Measurements from ENCODE around the gene XIAP.
"Not testable (repeated sequence)": the region's sequence is repeated elsewhere in the genome, so short reads cannot be mapped to it uniquely, and the experiment has no call there.

Gene XIAP

DNA sequence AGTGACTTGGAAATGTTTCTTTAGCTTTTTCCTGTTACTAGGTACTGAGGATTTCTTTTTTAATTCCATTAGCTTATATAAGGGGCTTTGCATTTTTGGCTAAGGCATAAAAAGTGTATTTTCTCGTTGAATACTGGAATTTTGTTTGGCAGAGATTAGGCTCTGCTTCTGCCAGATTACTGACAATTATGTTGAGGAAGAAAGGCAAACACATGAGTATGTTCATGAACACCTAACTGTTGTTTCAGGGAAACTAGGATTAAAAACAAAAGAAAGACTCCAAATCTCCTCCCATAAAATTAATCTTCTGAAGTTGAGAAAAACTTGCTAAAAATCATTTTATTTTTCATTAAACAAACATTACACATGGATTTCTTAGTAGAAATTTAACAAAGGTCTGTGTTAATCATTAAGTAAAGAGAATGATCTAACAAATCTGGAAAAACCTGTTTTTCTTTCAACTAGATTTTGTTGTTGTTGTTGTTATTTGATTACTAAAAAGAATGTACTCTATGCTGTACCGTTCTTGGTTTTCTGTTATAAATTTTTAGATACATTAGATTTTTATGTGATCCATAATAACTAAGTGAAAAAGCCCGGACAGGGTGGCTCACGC is 58.4 kb downstream of the XIAP start:
- DNase-seq (ENCODE audit: low spot score) = no peak
- in situ Hi-C loops (cut with MboI; ENCODE audit: low sequenced_read_pairs, unreplicated experiment) = no loop called here
- TF ChIP-seq, protein P1, sequence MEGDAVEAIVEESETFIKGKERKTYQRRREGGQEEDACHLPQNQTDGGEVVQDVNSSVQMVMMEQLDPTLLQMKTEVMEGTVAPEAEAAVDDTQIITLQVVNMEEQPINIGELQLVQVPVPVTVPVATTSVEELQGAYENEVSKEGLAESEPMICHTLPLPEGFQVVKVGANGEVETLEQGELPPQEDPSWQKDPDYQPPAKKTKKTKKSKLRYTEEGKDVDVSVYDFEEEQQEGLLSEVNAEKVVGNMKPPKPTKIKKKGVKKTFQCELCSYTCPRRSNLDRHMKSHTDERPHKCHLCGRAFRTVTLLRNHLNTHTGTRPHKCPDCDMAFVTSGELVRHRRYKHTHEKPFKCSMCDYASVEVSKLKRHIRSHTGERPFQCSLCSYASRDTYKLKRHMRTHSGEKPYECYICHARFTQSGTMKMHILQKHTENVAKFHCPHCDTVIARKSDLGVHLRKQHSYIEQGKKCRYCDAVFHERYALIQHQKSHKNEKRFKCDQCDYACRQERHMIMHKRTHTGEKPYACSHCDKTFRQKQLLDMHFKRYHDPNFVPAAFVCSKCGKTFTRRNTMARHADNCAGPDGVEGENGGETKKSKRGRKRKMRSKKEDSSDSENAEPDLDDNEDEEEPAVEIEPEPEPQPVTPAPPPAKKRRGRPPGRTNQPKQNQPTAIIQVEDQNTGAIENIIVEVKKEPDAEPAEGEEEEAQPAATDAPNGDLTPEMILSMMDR (IDR thresholded peaks at IDR 0.05; ENCODE audit: borderline replicate concordance, control extremely low read depth, extremely low read depth, insufficient read depth, missing control alignments) = no peak

DNA sequence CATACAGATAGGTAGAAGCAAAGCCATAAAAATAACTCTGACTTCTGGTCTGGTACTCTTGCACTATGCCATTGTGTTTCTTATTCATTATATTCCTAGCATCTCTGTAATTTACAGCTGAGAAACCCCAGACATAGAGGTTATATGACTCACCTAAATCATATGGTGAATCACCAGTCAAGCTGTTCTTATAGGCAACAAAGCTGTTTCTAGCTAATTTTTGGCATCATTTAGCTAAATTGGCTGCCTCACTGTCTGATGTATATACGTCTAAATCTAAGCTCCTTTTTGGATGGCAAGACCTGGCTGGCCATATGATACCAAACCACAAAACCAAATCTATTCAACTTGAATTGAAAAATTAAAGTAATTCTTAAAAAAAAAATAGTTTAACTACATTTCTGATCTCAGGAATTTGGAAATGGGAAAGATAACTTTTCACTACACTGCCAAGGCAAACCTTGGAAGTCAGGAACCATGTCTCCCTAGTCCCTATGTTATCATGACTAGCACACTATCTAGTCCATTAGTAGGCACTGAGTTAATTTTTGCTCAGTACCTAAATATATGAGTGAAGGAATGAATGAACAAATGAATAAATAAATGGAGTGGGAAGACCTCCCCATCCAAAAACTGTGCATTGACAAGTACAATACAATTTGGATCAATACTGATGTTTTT is 60.4 kb downstream of the XIAP start:
- TF ChIP-seq, protein P1 (IDR thresholded peaks at IDR 0.05; ENCODE audit: borderline replicate concordance, control extremely low read depth, extremely low read depth, insufficient read depth, missing control alignments) = no peak
- DNase-seq (ENCODE audit: low spot score) = no peak

DNA sequence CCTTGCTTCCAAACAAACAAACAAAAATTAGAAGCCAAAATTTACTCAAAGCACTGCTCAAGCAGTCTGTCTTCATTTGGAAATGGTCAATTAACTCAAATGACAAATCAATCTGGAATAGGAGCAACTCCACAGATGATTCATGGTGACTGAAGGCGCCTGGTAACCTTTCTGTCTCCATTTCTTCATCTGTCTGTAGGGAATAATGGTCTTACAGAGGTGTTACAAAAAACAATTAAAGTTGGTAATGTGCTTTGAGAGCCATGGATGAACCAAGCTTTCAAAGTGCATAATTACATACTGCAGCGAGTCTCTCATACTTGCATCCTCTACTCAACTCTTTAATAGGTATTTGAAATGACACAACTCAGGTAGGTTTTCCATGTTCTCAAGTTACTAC is 63.4 kb downstream of the XIAP start:
- no peak for DNase-seq (ENCODE audit: low spot score)
- in situ Hi-C loops (cut with MboI; ENCODE audit: low sequenced_read_pairs, unreplicated experiment) = no loop called here
- TF ChIP-seq, protein P1 (IDR thresholded peaks at IDR 0.05; ENCODE audit: borderline replicate concordance, control extremely low read depth, extremely low read depth, insufficient read depth, missing control alignments) = no peak

More for the DNA sequence above, 60.4 kb downstream of the XIAP start:
- in situ Hi-C loops (cut with MboI; ENCODE audit: low sequenced_read_pairs, unreplicated experiment) = no loop called here

DNA sequence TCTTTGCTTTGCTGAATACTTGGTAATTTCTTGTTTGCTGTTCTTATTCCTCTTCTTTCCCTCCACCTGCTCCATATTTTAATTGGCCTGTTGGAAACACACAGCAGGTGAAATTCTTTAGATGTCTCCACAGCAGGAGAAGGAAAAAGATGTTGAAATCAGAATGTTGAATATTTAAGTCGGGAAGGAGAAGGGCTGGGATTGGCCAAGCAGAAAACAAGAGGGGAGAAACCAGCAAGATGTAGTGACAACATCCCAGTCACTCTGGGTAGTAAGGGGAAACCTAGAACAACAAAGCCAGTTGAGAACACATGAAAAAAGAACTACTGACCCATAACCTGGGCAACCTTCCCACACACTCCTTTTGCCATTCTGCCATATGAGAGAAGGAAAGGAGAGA is 64.3 kb downstream of the XIAP start:
- in situ Hi-C loops (cut with MboI; ENCODE audit: low sequenced_read_pairs, unreplicated experiment) = no loop called here
- TF ChIP-seq, protein P1 (IDR thresholded peaks at IDR 0.05; ENCODE audit: borderline replicate concordance, control extremely low read depth, extremely low read depth, insufficient read depth, missing control alignments) = no peak
- DNase-seq (ENCODE audit: low spot score) = no peak

DNA sequence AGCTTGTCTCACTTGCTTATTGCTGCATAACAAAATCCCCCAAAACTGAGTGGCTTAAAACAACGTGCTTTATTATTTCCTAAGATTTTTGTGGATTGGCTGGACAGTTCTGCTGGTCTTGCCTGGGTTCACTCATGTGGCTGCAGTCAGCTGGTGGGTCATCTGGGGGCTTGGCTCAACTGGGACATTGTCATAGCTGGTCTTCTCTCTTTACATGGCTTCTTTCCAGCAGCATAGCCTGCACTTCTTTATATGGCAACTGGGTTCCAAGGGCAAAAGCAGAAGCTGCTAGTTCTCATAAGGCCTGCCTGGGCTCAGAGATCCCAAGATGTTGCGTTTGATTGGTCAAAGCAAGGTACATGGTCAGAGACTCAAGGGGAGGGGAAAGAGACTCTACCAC is 68.0 kb downstream of the XIAP start:
- DNase-seq (ENCODE audit: low spot score) = no peak
- TF ChIP-seq, protein P1 (IDR thresholded peaks at IDR 0.05; ENCODE audit: borderline replicate concordance, control extremely low read depth, extremely low read depth, insufficient read depth, missing control alignments) = no peak
- in situ Hi-C loops (cut with MboI; ENCODE audit: low sequenced_read_pairs, unreplicated experiment) = no loop called here

DNA sequence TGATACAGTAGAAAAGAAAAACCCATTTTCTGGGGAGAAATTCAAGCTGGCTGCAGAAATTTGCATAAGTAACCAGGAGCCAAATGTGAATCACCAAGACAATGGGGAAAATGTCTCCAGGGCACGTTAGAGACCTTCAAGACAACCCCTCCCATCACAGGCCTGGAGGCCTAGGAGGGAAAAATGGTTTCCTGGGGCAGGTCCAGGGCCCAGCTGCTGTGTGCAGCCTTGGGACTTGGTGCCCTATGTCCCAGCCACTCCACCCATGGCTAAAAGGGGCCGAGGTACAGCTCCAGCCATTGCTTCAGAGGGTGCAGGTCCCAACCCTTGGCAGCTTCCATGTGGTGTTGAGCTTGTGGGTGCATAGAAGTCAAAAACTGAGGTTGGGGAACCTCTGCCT is 72.2 kb downstream of the XIAP start:
- in situ Hi-C loops (cut with MboI; ENCODE audit: low sequenced_read_pairs, unreplicated experiment); DNase-seq (ENCODE audit: low spot score): not testable (repeated sequence)

DNA sequence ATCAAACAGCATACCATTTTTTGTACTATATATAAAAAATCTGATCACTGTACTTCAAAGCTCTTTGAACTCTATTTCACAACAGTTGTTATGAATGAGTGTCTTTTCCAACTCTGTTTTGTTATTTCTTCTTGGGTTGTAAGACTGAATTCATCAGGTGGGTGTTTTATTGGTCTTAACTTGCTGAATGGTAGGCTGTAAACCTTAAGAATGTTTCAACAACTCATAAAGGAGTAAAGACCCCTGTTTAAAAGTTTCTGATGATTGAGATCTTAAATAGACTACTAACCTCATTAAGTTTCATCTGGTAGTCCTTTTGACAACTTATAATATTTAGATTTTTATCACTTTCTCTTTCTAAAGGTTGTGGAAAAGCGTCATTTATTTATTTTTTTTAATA is 83.2 kb downstream of the XIAP start:
- TF ChIP-seq, protein P1 (IDR thresholded peaks at IDR 0.05; ENCODE audit: borderline replicate concordance, control extremely low read depth, extremely low read depth, insufficient read depth, missing control alignments) = no peak
- DNase-seq (ENCODE audit: low spot score) = no peak
- in situ Hi-C loops (cut with MboI; ENCODE audit: low sequenced_read_pairs, unreplicated experiment) = loop anchor here (10.0 kb wide), 1 partner anchor 58 kb away; no protein-coding TSS in a partner anchor
